HepG2 (cell line): ENCODE measurements around the gene SETD1B. TPM values are rescaled to one million over a fixed set of nuclear protein-coding genes. Genes with fewer than 3 reads are reported as not detected.

Source experiments
- BHLHE40 ChIP-seq: IDR thresholded peaks from 2 replicates; pipeline ENCODE4 v1.6.1; 2011; ENCODE audit warnings: low read length, improper control_type of control experiment
- CEBPB ChIP-seq: IDR thresholded peaks from 2 replicates; pipeline ENCODE4 v1.6.1; 2011; ENCODE audit warnings: low read depth, low read length, improper control_type of control experiment, borderline replicate concordance
- CSRNP1 ChIP-seq: sonication (generic); formaldehyde crosslinking; IDR thresholded peaks from 2 replicates; pipeline ENCODE4 v1.8.1; 2023; ENCODE audit warnings: mild to moderate bottlenecking, missing genetic modification reagents
- FOXK2 ChIP-seq: fragments of 450-650 bp; IDR thresholded peaks from 2 replicates; pipeline ENCODE4 v1.6.1; 2016
- FOXO4 ChIP-seq: sonication (generic); formaldehyde crosslinking; conservative IDR thresholded peaks from 2 replicates; pipeline ENCODE4 v1.8.1; 2023; ENCODE audit warnings: missing genetic modification reagents
- GABPA ChIP-seq, 2 experiments: IDR thresholded peaks; 2 replicates each; pipeline ENCODE4 v1.6.1; 2011 to 2016; ENCODE audit warnings: low read depth in 2 of 2, low read length in 1 of 2, missing biosample characterization in 1 of 2, missing genetic modification characterization in 1 of 2
- GATA4 ChIP-seq: sonication (generic); IDR thresholded peaks from 2 replicates; pipeline ENCODE4 v1.6.1; 2016; ENCODE audit warnings: antibody characterized with exemption, low read depth, borderline replicate concordance
- GTF2F1 ChIP-seq: fragments of 150-350 bp; IDR thresholded peaks from 2 replicates; pipeline ENCODE4 v1.6.1; 2014; ENCODE audit warnings: low read length
- HBP1 ChIP-seq: IDR thresholded peaks from 2 replicates; pipeline ENCODE4 v1.6.1; 2016; ENCODE audit warnings: low read depth, control low read depth
- KLF13 ChIP-seq: sonication (generic); formaldehyde crosslinking; IDR thresholded peaks from 2 replicates; pipeline ENCODE4 v1.4.0; 2020; ENCODE audit warnings: mild to moderate bottlenecking, missing genetic modification reagents
- MIER3 ChIP-seq: IDR thresholded peaks from 2 replicates; pipeline ENCODE4 v1.6.1; 2016; ENCODE audit warnings: missing compliant biosample characterization, borderline replicate concordance
- MIXL1 ChIP-seq: IDR thresholded peaks from 2 replicates; pipeline ENCODE4 v1.6.1; 2016
- NKX3-1 ChIP-seq: sonication (generic); formaldehyde crosslinking; IDR thresholded peaks from 2 replicates; pipeline ENCODE4 v1.5.0; 2020; ENCODE audit warnings: missing genetic modification reagents
- PATZ1 ChIP-seq: sonication (generic); formaldehyde crosslinking; IDR thresholded peaks from 2 replicates; pipeline ENCODE4 v1.4.0; 2020; ENCODE audit warnings: missing genetic modification reagents
- POLR2AphosphoS5 ChIP-seq: IDR thresholded peaks from 2 replicates; pipeline ENCODE4 v1.6.1; 2012; ENCODE audit warnings: low read depth, low read length
- RBM39 ChIP-seq: fragments of 200-400 bp; formaldehyde crosslinking; IDR thresholded peaks from one replicate; pipeline ENCODE4 v1.6.1; 2018; ENCODE audit warnings: antibody characterized with exemption, mild to moderate bottlenecking, low read depth, low read length; ENCODE audit not compliant: poor library complexity, severe bottlenecking
- SALL2 ChIP-seq: sonication (generic); formaldehyde crosslinking; IDR thresholded peaks from 2 replicates; pipeline ENCODE4 v1.8.1; 2023; ENCODE audit warnings: mild to moderate bottlenecking, missing genetic modification reagents, inconsistent platforms
- SMARCC2 ChIP-seq: fragments of 450-650 bp; IDR thresholded peaks from 2 replicates; pipeline ENCODE4 v1.6.1; 2017; ENCODE audit warnings: antibody characterized with exemption, mild to moderate bottlenecking
- SP2 ChIP-seq: sonication (generic); formaldehyde crosslinking; IDR thresholded peaks from 2 replicates; pipeline ENCODE4 v1.5.1; 2020; ENCODE audit warnings: mild to moderate bottlenecking, missing genetic modification reagents
- SP5 ChIP-seq: IDR thresholded peaks from 2 replicates; pipeline ENCODE4 v1.6.1; 2016; ENCODE audit warnings: low read depth, borderline replicate concordance
- TBL1XR1 ChIP-seq: fragments of 150-350 bp; IDR thresholded peaks from 2 replicates; pipeline ENCODE4 v1.6.1; 2014; ENCODE audit warnings: borderline replicate concordance, low read length; ENCODE audit not compliant: partially characterized antibody
- ZFP37 ChIP-seq: sonication (generic); formaldehyde crosslinking; IDR thresholded peaks from 2 replicates; pipeline ENCODE4 v1.4.0; 2020; ENCODE audit warnings: missing genetic modification reagents, borderline replicate concordance
- ZKSCAN1 ChIP-seq: fragments of 150-350 bp; IDR thresholded peaks from 2 replicates; pipeline ENCODE4 v1.6.1; 2014; ENCODE audit warnings: low read length
- ZKSCAN8 ChIP-seq: IDR thresholded peaks from 2 replicates; pipeline ENCODE4 v1.6.1; 2016; ENCODE audit warnings: borderline replicate concordance, missing genetic modification reagents, missing compliant biosample characterization
- ZNF234 ChIP-seq: sonication (generic); formaldehyde crosslinking; conservative IDR thresholded peaks from 2 replicates; pipeline ENCODE4 v1.5.1; 2020; ENCODE audit warnings: mild to moderate bottlenecking, missing genetic modification reagents
- ZNF24 ChIP-seq: fragments of 450-650 bp; IDR thresholded peaks from 2 replicates; pipeline ENCODE4 v1.6.1; 2017; ENCODE audit warnings: antibody characterized with exemption, mild to moderate bottlenecking
- ZNF3 ChIP-seq: IDR thresholded peaks from 2 replicates; pipeline ENCODE4 v1.7.0; 2017; ENCODE audit warnings: inconsistent platforms
- ZNF44 ChIP-seq: sonication (generic); formaldehyde crosslinking; IDR thresholded peaks from 2 replicates; pipeline ENCODE4 v1.5.1; 2020; ENCODE audit warnings: mild to moderate bottlenecking, missing genetic modification reagents
- polyA plus RNA-seq, 8 experiments: library from polyadenylated mRNA; depleted of rRNA in 3 of 8; stranded (reverse) in 7 of 8; unstranded in 1 of 8; fragments of >200 nt; fragmentation: Illumina TruSeq in 4 of 8; extraction: Trizol in 4 of 8; gene quantifications; 2 replicates each; pipeline versions ENCODE4 v1.2.1 to v1.2.3, GENCODE V29; 2011 to 2016; ENCODE audit warnings: low read depth in 4 of 8, missing spikeins in 1 of 8, mixed read lengths in 1 of 8; ENCODE audit not compliant: insufficient read depth in 1 of 8
- total RNA-seq, 5 experiments: library from RNA; depleted of rRNA; stranded (reverse); fragments of >200 nt; fragmentation: Illumina TruSeq; extraction: Trizol; gene quantifications; 2 replicates each; pipeline ENCODE4 v1.2.3, GENCODE V29; 2016; ENCODE audit warnings: low read depth in 1 of 5

Gene SETD1B
- total and polyA plus RNA-seq, 2 of the 13 experiments (the other 11 are each of a cell fraction or from before 2014, with no cell fraction given), result 1.1 to 1.4 TPM

GRCh38 chr12:121860257-121860656 lies 56.4 kb downstream of the SETD1B start (continued):
- TF ChIP-seq PATZ1 (peak; percentile 32; the same call in 1 of the 2 replicates), GTF2F1 (no peak), KLF13 (CRISPR knock-in tag) (no peak), ZNF234 (CRISPR knock-in tag) (no peak), BHLHE40 (0 out of 2 replicates have a peak, but pooled peaks have one; percentile 11), ZNF3 (CRISPR knock-in tag) (no peak), NKX3-1 (no peak), GABPA (IDR thresholded peaks at IDR 0.05; ENCODE audit: low read depth, low read length) (no peak), GABPA (CRISPR knock-in tag; IDR thresholded peaks at IDR 0.05; ENCODE audit: low read depth) (no peak), HBP1 (CRISPR knock-in tag) (no peak), FOXO4 (CRISPR knock-in tag) (no peak), ZKSCAN8 (0 out of 2 replicates have a peak, but pooled peaks have one; percentile 32), ZFP37 (CRISPR knock-in tag) (no peak), CSRNP1 (no peak), SALL2 (CRISPR knock-in tag) (no peak), SP5 (no peak), FOXK2 (0 out of 2 replicates have a peak, but pooled peaks have one; percentile 44), MIER3 (CRISPR knock-in tag) (peak; percentile 63; the same call in 1 of the 2 replicates), MIXL1 (CRISPR knock-in tag) (0 out of 2 replicates have a peak, but pooled peaks have one; percentile 48), ZNF24 (no peak), SMARCC2 (no peak), SP2 (CRISPR knock-in tag) (no peak), ZNF44 (CRISPR knock-in tag) (no peak), POLR2AphosphoS5 (peak; percentile 47; the same call in 1 of the 2 replicates), ZKSCAN1 (no peak), TBL1XR1 (no peak), CEBPB (0 out of 2 replicates have a peak, but pooled peaks have one; percentile 32), GATA4 (no peak), RBM39 (no peak)
